HG02798 (cell line): ENCODE results near the gene GCLC.
A peak's percentile ranks its signal among the peaks of the same experiment; 100 is the strongest.
"Not testable (repeated sequence)": the region's sequence is repeated elsewhere in the genome, so short reads cannot be mapped to it uniquely, and the experiment has no call there.

Source experiments
- ATAC-seq: cut with Tn5 transposase; IDR thresholded peaks from one replicate; pipeline ENCODE4 v1.9.1; 2021; ENCODE audit warnings: mild to moderate bottlenecking; ENCODE audit not compliant: unreplicated experiment, poor library complexity

The GCLC gene

DNA sequence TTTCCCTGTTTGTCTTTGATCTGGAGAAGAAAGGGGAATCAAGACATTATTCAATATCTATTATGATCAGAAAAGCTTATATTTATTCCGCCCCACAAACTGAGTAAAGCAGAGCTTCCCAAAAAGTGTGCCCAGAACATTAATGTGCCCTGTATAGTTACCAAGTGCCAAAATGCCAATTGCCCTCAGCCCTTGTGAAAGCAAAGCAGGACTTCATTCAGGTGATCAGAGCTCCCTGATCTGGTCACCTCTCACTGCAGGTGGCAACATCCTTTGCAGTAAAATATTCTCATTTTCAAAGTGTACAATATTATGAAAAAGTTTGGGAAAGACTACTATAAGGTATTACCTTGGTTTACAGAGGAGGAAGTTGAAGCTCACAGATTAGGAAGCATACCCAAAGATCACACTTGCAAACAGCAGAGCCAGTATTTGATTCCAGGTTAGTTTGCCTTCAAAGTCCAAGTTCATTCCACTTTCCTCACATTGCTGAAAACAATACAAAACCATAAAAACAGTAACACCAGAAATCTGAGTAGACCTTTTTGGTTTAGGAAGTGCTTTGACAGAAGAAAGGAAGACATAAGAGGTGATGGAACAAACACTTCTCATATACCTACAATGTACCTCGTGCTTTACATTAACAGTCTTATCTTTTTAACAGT, 19.6 kb upstream of the GCLC start:
- no peak for ATAC-seq

DNA sequence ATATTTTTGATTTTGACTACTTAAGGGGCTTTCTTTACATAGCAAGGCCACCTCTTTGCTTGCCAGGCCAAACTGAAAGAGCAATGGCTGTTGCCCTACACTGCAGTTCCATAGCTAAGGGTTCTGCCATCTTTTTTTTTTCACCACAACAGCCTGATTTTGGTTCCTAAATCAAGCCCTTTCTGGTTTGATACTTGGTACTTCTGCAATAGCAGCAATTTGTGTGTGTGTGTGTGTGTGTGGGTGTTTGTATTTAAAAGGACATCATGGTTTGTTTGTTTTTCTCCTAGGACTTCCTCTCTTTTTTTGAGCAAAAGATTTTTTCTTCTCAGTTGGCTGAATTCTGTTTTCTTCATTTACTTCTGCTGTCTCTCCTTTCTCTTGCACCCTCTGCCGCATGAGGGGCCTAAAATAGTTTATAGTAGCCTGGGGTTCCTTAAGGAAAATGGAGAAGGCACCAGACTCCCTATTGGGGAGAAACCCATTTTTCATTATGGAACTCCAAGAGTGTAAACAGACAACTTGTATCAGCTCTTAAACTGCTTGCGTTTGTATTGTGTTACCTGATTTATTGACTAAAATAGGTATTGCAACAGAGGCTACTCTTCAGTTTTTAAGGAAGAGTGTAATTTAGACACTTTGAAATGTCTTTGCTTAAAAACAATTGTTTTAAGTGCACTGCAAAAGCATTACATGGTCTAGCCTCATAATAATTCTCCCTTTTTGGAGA, 12.2 kb upstream of the GCLC start:
- no peak for ATAC-seq

DNA sequence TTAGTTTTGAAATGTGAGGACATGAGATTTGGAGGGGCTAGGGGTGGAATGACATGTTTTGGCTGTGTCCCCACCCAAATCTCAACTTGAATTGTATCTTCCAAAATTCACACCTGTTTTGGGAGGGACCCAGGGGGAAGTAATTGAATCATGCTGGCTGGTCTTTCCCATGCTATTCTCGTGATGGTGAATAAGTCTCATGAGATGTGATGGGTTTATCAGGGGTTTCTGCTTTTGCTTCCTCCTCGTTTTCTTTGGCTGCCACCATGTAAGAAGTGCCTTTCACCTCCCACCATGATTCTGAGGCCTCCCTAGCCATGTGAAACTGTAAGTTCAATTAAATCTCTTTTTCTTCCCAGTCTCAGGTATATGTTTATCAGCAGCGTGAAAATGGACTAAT, 8.7 kb upstream of the GCLC start:
- not testable (repeated sequence) for ATAC-seq

DNA sequence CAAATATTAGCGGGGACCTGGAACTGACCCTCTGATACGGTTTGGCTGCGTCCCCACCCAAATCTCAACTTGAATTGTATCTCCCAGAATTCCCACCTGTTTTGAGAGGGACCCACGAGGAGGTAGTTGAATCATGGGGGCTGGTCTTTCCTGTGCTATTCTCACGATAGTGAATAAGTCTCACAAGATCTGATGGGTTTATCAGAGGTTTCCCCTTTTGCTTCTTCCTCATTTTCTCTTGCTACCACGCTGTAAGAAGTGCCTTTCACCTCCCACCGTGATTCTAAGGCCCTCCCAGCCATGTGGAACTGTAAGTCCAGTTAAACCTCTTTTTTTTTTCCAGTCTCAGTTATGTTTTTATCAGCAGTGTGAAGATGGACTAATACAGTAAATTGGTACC, 6.8 kb upstream of the GCLC start:
- not testable (repeated sequence) for ATAC-seq

DNA sequence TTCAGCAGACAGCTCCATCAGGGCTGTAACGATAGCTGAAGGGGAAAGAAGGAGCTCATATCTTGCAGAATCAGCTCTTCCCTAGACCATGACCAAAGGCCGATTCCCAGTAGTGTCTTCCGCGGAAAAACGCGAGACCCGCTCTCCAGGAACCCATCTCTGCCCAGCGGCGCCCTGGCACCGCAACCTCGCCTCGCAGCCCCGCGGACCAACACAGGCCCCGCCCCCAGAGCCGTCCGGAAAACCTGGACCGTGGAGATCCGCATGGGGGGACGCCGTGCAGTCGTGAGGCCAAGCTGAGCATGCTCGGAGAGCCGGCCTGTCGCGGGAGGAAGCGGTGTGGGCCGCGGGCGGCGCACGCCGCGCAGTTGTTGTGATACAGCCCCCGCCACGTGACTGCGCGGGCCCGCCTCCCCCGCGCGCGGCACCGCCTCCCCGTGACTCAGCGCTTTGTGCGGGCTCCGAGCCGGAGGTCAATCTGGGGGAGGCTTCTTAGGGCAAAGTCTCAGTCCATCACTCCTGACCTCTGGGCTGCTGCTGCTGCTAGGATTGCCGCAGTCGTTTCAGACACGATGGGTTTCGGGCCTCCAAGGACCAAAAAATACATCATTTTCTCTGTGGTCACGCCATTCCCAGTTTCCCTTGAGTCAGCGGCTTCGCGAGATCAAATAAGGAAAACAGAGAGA, 3.1 kb upstream of the GCLC start:
- peak; percentile 84 for ATAC-seq

DNA sequence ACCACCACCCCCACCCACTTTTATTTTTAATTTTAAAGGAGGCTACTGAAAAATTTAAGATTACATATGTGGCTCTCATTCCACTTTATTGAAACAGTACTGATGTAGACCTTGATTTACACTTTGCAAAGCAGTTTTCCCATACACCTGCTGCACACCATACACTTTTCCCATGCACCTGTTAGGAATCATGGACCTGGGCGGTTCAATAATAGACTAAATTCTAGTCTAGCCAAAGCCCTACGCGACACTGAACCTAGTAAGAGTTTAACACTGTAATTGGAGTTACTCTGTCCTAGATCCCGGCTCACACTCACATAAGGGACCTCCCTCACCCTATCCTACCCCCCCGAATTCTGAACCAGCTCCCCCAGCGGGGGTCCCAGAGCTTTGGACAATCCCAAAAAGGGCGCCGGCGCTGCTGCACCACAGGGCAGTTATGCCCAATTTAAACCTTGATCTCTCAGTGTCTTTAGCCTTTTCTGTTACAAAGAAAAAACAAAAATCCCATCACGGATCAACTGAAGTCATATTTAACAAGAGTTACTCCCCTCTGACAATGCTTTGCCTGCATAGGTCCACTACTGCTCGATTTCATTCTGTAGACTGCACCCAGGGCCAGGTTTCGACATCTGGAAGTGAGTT, 2.4 kb upstream of the GCLC start:
- ATAC-seq = peak; percentile 4

DNA sequence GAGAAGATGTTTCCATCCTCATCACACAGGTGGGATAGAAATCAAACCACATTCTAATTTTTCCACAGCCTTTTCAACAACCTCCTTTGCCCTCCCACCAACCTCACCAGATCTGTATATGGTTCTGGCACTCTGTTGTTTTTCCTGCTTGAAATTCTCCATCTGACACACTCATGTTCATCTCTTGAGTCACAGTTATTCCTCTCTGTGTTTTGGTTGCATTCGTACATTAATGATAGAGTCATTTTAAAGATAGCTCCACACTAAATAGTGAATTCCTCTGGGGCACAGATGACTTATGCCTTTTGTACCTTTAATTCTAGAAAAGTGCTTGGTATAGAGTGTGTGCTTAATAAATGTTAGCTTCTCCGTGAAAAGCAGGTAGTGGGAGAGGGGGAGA, 1.4 kb upstream of the GCLC start:
- no peak for ATAC-seq

DNA sequence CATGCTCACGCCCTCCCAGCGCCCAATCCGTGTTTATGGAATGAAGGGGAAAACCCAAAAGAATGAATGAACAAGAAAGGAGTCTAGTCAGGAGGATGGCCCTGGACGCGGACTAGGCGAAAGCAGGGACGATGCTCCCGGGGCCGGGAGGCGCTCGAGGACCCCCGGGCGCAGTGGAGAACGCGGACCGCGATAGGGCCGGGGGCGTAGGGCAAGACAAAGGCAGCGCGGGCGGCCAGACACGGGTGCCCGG, 758 bp downstream of the GCLC start:
- no peak for ATAC-seq

DNA sequence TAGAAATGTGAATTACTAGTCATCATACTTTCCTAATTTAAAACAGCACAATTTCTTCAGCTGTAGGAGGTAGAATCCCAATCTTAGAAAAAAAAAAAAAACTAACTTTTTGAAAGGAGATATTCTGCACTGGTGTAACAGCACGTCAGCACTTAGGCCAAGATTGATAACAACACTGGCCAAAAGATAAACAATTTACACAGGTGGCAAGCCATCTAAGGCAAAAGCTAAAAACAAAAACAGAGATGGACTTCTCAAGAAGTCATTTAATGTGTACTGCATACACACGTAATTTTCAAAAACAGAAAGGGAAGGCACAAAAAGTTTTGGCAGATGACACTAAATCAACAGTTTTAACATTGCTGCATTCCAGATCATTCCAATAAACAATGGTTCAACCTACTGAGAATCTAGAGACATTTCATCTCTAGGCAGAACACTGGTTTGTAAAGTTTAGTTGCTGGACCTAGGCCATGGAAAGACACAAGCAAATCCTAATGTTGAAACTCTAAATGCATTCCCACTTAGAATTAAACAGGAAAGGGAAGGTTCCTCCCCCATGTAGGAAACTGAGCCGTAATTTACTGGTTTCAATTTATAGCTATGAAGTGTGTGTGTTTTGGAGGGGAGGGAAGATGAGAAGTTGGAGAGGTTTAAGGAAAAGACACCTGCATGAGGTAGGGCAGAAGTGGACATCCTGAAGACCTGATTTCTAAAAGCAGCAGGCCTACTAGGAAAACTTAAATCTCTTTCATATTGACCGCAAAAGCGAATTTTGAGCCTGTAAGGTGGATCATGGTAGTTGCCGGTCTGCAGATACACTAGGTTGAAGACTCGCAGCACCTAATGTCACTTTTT, 1.3 kb downstream of the GCLC start:
- ATAC-seq = no peak

DNA sequence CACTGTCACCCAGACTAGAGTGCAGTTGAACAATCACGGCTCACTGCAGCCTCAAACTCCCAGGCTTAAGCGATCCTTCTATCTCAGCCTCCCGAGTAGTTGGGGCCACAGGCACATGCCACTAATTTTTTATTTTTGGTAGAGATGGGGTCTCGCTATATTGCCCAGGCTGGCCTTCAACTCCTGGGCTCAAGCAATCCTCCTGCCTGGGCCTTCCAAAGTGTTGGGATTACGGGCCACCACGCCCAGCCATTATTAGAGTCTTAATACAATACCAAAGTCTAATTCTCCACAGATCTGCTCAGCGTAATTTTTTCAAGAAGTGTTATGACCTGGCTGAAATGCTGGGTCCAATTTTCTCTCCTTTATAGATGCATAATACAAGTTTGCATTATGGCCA, 3.0 kb downstream of the GCLC start:
- no peak for ATAC-seq

DNA sequence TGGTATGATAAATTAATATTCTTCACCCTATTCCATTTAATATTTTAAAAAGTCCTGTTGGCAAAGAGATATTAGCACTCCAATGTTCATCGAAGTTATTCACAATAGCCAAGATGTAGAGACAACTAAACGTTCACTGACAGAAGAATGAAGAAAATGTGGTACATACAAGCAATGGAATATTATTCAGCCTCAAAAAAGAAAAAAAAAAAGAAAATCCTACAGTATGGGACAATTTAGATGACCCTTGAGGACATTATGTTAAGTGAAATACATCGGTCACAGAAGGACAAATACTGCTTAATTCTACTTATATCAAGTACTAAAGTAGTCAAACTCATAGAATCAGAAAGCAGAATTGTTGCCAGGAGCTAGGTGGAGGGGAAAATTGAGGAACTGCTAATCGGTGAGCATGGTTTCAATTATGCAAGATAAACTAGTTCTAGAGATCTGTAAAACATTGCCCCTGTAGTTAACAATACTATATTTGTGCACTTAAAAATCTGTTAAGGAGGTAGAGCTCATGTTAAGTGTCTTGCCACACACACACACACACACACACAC, 4.7 kb downstream of the GCLC start:
- ATAC-seq = no peak

DNA sequence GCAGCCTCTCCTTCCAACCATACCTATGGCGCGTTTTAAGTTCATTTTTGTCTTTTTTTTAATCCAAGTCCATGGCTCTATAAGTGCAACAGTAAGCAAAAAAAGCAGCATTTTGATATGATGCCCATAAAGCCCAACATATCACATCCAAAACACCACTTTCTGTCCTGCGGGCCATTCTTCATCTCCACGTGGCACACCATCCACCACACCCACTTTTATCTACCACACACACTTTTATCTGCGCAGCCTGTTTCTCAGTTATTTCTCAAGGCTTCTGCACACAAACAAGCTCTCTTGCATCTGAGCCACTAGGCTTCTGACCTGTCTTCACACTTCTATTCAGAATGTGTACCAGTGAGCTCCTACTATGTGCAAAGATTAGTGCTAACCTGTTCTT, 5.3 kb downstream of the GCLC start:
- ATAC-seq = no peak

DNA sequence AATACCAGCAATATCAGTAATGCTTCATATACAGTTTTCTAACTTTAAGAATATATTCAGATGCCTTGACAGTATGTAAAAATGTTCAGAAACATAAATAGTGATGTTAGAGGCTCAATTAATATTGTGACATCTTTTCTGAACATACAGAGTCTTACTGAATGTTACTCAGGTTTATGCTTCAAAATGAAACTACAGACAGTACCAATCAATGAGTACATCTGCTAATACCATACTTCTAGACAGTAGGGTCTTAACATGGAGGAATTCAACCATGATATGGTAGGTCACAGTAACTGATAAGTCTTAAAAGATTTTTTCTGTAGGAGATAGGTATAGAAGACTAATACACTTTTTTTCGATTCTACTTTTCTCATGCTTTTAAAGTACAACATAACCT, 8.3 kb downstream of the GCLC start:
- no peak for ATAC-seq

DNA sequence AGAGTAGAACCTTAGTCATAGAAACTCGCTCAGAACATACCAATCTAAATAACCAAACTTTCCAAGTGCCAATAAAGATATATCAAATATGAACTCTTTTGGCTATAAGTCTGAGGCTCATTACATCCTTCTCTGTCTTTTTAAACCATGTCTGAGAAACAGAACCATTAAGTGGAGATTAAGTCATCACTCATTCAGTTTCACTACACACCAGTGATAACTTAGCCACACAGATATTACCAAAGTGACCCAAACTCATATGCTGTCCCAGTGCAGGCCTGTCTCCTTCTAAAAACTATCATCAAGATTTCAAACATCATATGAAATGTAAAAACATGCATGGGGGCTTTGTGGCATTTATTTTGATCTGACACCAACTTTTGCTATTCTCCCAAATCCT, 12.0 kb downstream of the GCLC start:
- peak; percentile 32 for ATAC-seq

DNA sequence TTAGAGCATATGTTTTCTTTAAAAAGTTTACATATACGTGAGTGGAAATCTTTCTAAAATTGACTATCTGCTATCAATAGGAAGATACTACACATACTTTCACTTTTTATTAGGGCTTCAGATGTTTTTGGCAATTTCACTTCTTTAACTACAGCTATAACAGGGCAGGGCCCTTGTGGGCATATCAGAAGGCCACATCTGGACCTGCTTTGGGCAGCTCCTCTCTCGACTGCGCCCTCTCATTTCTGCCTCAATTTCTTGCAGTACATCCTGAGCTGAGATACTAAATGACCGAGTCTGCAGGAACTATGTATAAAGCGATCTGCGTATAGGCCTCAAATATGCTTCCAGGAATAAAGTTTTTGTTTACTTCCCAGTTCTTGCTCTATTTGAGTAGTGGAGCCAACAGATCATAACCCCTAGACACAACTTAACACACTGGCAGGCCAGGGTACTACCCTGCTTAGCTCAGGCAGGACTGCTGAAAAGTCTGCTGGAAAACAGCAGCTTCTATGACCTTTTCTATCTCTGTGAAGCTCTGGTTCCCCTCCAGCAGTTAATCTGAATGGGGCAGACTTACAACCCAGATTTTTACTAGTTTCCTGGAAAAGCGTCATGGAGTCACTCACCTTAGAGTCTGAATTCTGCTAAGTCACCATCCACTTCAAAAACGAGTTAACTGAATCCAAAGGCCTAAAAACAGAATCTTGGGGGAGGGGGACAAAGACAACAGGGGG, 12.7 kb downstream of the GCLC start:
- no peak for ATAC-seq

DNA sequence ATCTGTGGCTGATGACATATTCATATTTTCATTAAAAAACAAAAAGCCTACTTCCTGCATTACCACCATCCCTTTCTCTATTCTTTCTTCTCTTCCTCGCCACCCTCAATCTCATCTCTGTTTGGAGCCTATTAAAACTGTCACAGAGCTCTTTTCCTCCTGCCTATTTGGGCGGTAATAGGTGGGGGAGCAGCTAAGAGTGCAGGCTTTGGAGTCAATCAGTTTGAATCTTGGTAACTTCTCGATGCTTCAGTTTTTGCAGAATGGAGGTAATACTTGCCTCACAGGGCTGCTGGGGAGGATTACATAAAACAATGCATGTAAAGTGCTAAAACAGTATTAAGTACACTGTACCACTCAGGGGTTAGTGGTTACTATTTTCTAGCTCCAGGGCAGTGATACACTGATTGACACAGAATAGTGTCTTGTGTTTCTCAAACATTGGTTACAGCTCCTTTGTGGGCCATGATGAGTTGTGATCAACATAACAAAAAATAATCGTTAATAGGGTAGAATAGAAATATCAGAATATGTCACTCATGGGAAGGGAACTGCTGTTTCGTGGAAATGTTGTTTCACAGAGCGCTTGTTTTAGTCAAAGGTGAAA, 14.0 kb downstream of the GCLC start:
- no peak for ATAC-seq

DNA sequence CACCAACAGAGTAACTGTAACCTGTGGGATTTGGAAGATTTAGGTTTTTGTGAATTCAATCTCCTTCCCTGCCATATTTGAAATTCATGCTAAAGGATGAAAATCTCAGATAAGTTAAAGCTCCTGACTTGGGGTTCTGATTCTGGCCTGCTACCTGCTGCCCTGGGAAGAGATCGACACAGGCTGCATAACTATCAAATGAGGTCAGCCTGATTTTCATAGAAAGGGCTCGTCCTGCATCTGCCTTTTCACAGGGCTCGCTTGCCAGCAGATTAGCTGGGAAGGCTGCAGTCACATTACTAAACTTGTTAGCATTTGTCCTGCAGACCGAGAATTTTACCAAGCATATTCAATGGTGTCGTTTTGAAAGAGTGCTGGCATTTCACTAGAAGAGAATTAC, 14.6 kb downstream of the GCLC start:
- no peak for ATAC-seq

DNA sequence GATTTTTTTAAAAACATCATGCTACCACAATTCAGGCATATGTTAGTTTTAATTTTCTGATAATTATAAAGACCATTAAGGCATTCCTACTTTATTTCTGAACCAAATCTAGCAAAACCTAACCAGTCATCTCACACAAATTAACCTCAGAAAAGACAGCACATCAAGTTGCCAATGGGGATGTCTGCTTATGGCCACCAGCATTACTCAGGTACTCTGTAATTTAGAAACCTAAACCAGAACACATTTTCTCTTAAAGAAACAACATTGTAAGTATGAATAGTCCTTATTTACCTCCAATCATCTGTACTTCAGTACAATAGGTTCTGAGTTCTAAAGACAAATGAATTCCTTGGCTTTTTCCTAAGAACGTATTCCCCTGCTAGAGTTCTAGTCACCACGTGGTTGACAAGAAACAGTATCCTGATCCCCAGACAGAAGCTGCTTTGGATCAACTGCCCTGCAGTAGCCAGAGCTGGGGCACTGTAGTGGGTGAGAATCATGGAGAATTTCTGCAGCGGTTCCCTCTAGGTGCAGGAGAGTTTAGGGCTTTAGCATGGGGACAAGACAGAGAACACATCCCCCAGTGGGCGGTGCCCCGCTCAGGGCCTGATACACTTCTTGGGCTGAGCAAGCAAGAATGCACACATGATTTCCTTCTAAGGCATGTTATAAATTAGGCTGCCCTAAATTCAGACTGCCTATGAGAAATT, 15.4 kb downstream of the GCLC start:
- ATAC-seq = no peak

DNA sequence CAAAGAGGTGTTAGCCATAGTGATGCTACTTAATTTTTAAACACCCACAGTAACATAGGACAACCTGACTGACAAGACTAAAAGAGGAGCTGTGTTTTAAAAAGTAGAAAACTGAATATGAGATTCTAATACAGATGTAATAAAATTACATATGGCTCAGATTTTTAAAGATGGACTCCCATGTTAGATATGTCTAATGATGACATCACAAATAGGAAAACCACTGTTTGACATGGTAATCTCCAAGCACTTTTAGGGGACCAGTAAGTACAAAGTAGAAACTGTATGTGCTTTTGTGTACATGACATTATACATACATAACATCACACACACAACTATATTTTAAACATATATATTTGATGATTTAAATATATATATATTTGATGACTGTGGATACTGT, 16.8 kb downstream of the GCLC start:
- no peak for ATAC-seq
